DND-41 (cell line): ENCODE data around the gene VPS8.

Experiments
- EZH2 ChIP-seq: IDR thresholded peaks from 3 replicates; pipeline ENCODE4 v1.6.1; 2012; ENCODE audit warnings: borderline replicate concordance, low read depth, mild to moderate bottlenecking, moderate library complexity, low read length, inconsistent platforms; ENCODE audit not compliant: severe bottlenecking
- TF ChIP-seq, protein P1 (sequence below): IDR thresholded peaks from 2 replicates; pipeline ENCODE4 v1.5.1; 2012; ENCODE audit warnings: borderline replicate concordance, low read length, moderate library complexity, mild to moderate bottlenecking; ENCODE audit not compliant: poor library complexity, severe bottlenecking; ENCODE audit errors: extremely low read depth

DNA sequence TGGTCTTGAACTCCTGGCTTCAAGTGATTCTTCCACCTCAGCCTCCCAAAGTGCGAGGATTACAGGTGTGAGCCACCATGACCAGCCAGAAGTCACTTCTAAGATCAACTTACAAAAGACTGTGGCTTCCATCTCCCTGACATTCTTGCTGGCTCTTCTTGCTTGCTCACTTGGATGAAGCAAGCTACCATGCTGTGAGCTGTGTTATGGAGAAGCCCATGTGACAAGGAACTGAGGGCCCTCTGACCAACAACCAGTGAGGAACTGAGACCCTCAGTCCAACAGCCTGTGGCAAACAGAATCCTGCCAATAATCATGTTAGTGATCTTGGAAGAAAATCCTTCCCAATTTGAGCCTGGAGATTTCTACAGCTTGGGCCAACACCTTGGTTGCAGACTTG is 7.2 kb upstream of the VPS8 start:
- TF ChIP-seq, protein P1, sequence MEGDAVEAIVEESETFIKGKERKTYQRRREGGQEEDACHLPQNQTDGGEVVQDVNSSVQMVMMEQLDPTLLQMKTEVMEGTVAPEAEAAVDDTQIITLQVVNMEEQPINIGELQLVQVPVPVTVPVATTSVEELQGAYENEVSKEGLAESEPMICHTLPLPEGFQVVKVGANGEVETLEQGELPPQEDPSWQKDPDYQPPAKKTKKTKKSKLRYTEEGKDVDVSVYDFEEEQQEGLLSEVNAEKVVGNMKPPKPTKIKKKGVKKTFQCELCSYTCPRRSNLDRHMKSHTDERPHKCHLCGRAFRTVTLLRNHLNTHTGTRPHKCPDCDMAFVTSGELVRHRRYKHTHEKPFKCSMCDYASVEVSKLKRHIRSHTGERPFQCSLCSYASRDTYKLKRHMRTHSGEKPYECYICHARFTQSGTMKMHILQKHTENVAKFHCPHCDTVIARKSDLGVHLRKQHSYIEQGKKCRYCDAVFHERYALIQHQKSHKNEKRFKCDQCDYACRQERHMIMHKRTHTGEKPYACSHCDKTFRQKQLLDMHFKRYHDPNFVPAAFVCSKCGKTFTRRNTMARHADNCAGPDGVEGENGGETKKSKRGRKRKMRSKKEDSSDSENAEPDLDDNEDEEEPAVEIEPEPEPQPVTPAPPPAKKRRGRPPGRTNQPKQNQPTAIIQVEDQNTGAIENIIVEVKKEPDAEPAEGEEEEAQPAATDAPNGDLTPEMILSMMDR = no peak
- TF ChIP-seq EZH2 = no peak
